GM18526 (cell line): ENCODE data around the gene TCF4.

Source experiments
- POLR2A ChIP-seq: IDR thresholded peaks from 3 replicates; pipeline ENCODE4 v1.6.1; 2011; ENCODE audit not compliant: insufficient read length; ENCODE audit errors: extremely low read depth

TCF4 gene

GRCh38 chr18:55485666-55486065 lies 102.3 kb downstream of the TCF4 start:
- no peak for TF ChIP-seq POLR2A

- TF ChIP-seq POLR2A: no peak
Measured at GRCh38 chr18:55484773-55485172, 103.2 kb downstream of the TCF4 start.

- no peak for TF ChIP-seq POLR2A
Measured at GRCh38 chr18:55483266-55483871, 104.6 kb downstream of the TCF4 start.

- no peak for TF ChIP-seq POLR2A
Measured at GRCh38 chr18:55479656-55480420, 108.2 kb downstream of the TCF4 start.

- TF ChIP-seq POLR2A: no peak
Measured at GRCh38 chr18:55477860-55478581, 110.0 kb downstream of the TCF4 start.

- TF ChIP-seq POLR2A: no peak
Measured at GRCh38 chr18:55477499-55477859, 110.5 kb downstream of the TCF4 start.

- no peak for TF ChIP-seq POLR2A
Measured at GRCh38 chr18:55475916-55476315, 112.1 kb downstream of the TCF4 start.

- TF ChIP-seq POLR2A: no peak
Measured at GRCh38 chr18:55475467-55475866, 112.5 kb downstream of the TCF4 start.

GRCh38 chr18:55473560-55473959 lies 114.4 kb downstream of the TCF4 start:
- TF ChIP-seq POLR2A: no peak

GRCh38 chr18:55473058-55473457 lies 114.9 kb downstream of the TCF4 start:
- TF ChIP-seq POLR2A: no peak

- no peak for TF ChIP-seq POLR2A
Measured at GRCh38 chr18:55470826-55471225, 117.2 kb downstream of the TCF4 start.

GRCh38 chr18:55466789-55467188 lies 121.2 kb downstream of the TCF4 start:
- TF ChIP-seq POLR2A: no peak

- no peak for TF ChIP-seq POLR2A
Measured at GRCh38 chr18:55465313-55465712, 122.7 kb downstream of the TCF4 start.

- no peak for TF ChIP-seq POLR2A
Measured at GRCh38 chr18:55464581-55464980, 123.4 kb downstream of the TCF4 start.

- TF ChIP-seq POLR2A: no peak
Measured at GRCh38 chr18:55462652-55463051, 125.3 kb downstream of the TCF4 start.

GRCh38 chr18:55461848-55462247 lies 126.1 kb downstream of the TCF4 start:
- no peak for TF ChIP-seq POLR2A
